Neural progenitor cell (in vitro differentiated cells): Measurements from ENCODE around the gene SYTL2. TPM values are rescaled to one million over a fixed set of nuclear protein-coding genes. Genes with fewer than 3 reads are reported as not detected.

Experiments used
- DNase-seq: peaks from one replicate; pipeline ENCODE4 v3.0.0-alpha.2; 2016; ENCODE audit warnings: low spot score
- H2AFZ ChIP-seq: fragments of 200-600 bp; sonication (generic); replicated peaks from 2 replicates; pipeline ENCODE4 v1.6.1; 2016; ENCODE audit warnings: antibody characterized with exemption
- H3F3A ChIP-seq: fragments of 200-600 bp; sonication (generic); 2 replicates; pipeline ENCODE4 v1.6.1; 2016; ENCODE audit warnings: antibody characterized with exemption, low read depth
- H3K27ac ChIP-seq: fragments of 200-600 bp; sonication (generic); 2 replicates; pipeline ENCODE4 v1.5.1; 2016; ENCODE audit warnings: mild to moderate bottlenecking
- H3K27me3 ChIP-seq: fragments of 200-600 bp; sonication (generic); 2 replicates; pipeline ENCODE4 v1.6.1; 2016; ENCODE audit warnings: mild to moderate bottlenecking, moderate library complexity
- H3K36me3 ChIP-seq: fragments of 200-600 bp; sonication (generic); 2 replicates; pipeline ENCODE4 v1.5.1; 2016
- H3K4me1 ChIP-seq: fragments of 200-600 bp; sonication (generic); 2 replicates; pipeline ENCODE4 v1.6.1; 2016; ENCODE audit warnings: mixed run types
- H3K4me2 ChIP-seq: fragments of 200-600 bp; sonication (generic); 2 replicates; pipeline ENCODE4 v1.6.1; 2016
- H3K4me3 ChIP-seq: fragments of 200-600 bp; sonication (generic); 2 replicates; pipeline ENCODE4 v1.5.1; 2016
- H3K79me2 ChIP-seq: fragments of 200-600 bp; sonication (generic); 2 replicates; pipeline ENCODE4 v1.6.1; 2016; ENCODE audit warnings: low read depth
- H3K9ac ChIP-seq: fragments of 200-600 bp; sonication (generic); 2 replicates; pipeline ENCODE4 v1.6.1; 2016
- H3K9me3 ChIP-seq: fragments of 200-600 bp; sonication (generic); 2 replicates; pipeline ENCODE4 v1.5.1; 2016; ENCODE audit warnings: low read depth
- H4K20me1 ChIP-seq: fragments of 200-600 bp; sonication (generic); 2 replicates; pipeline ENCODE4 v1.6.1; 2016; ENCODE audit warnings: low read depth
- H3K27ac Mint-ChIP-seq: 3 replicates; pipeline ENCODE4 v1.8.0; 2021; ENCODE audit warnings: mixed read lengths
- H3K27me3 Mint-ChIP-seq: 2 replicates; pipeline ENCODE4 v1.8.0; 2022; ENCODE audit warnings: low read depth, mild to moderate bottlenecking, inconsistent platforms, moderate library complexity, mixed read lengths; ENCODE audit not compliant: insufficient read depth
- H3K36me3 Mint-ChIP-seq: 3 replicates; pipeline ENCODE4 v1.8.0; 2021; ENCODE audit warnings: mixed read lengths
- H3K4me1 Mint-ChIP-seq: 3 replicates; pipeline ENCODE4 v1.8.0; 2021; ENCODE audit warnings: mixed read lengths
- H3K4me3 Mint-ChIP-seq: 3 replicates; pipeline ENCODE4 v1.8.0; 2021; ENCODE audit warnings: mild to moderate bottlenecking, moderate library complexity, mixed read lengths
- H3K9me3 Mint-ChIP-seq: 3 replicates; pipeline ENCODE4 v1.8.0; 2020; ENCODE audit warnings: mixed read lengths
- CTCF ChIP-seq: fragments of 200-600 bp; sonication (generic); IDR thresholded peaks from 2 replicates; pipeline ENCODE4 v1.5.1; 2017; ENCODE audit warnings: antibody characterized with exemption, mild to moderate bottlenecking
- EZH2 ChIP-seq: fragments of 200-600 bp; sonication (generic); IDR thresholded peaks from 2 replicates; pipeline ENCODE4 v1.6.1; 2017; ENCODE audit warnings: antibody characterized with exemption, mild to moderate bottlenecking, moderate library complexity
- EZH2phosphoT487 ChIP-seq: fragments of 200-600 bp; sonication (generic); IDR thresholded peaks from 2 replicates; pipeline ENCODE4 v1.6.1; 2017; ENCODE audit warnings: antibody characterized with exemption
- total RNA-seq: library from RNA; depleted of rRNA; stranded (reverse); fragments of >200 nt; gene quantifications from 2 replicates; pipeline ENCODE4 v1.2.3, GENCODE V29; 2015; ENCODE audit warnings: low replicate concordance

Gene SYTL2
- total RNA-seq, 1 donor from 2014 or later: 34.1 TPM

GRCh38 chr11:85737738-85738137 is 73.2 kb downstream of the SYTL2 start:
- Histone ChIP-seq H3K9me3 (no peaks in the 10 kb centered on the region), H2AFZ (no peak overlapping the region), H3K27me3 (no peaks in the 10 kb centered on the region), H4K20me1 (no peaks in the 10 kb centered on the region), H3K4me3 (no peak overlapping the region), H3F3A (no peaks in the 10 kb centered on the region), H3K27ac (no peak overlapping the region), H3K36me3 (no peaks in the 10 kb centered on the region), H3K4me2 (no peak overlapping the region), H3K79me2 (no peaks in the 10 kb centered on the region), H3K9ac (no peak overlapping the region), H3K4me1 (peaks cover 35% of the 10 kb centered on the region)
- peaks cover 2% of the 10 kb centered on the region for H3K27me3 Mint-ChIP-seq
- peaks cover 5% of the 10 kb centered on the region for H3K4me1 Mint-ChIP-seq
- no peaks in the 10 kb centered on the region for H3K9me3 Mint-ChIP-seq
- TF ChIP-seq EZH2 (no peak), EZH2phosphoT487 (no peak), CTCF (no peak)
- no peak overlapping the region for H3K27ac Mint-ChIP-seq
- H3K36me3 Mint-ChIP-seq: no peaks in the 10 kb centered on the region
- no peak for DNase-seq
- H3K4me3 Mint-ChIP-seq: no peak overlapping the region

- no peaks in the 10 kb centered on the region for H3K36me3 Mint-ChIP-seq
- Histone ChIP-seq H3K36me3 (no peaks in the 10 kb centered on the region), H3K9ac (no peak overlapping the region), H3K27me3 (no peaks in the 10 kb centered on the region), H3F3A (no peaks in the 10 kb centered on the region), H4K20me1 (no peaks in the 10 kb centered on the region), H3K4me3 (no peak overlapping the region), H3K4me2 (no peak overlapping the region), H3K9me3 (no peaks in the 10 kb centered on the region), H3K79me2 (no peaks in the 10 kb centered on the region), H2AFZ (peak overlapping the region; percentile 36), H3K27ac (no peak overlapping the region), H3K4me1 (peaks cover 17% of the 10 kb centered on the region)
- no peak overlapping the region for H3K4me3 Mint-ChIP-seq
- DNase-seq: peak; percentile 17
- no peaks in the 10 kb centered on the region for H3K9me3 Mint-ChIP-seq
- no peak overlapping the region for H3K27ac Mint-ChIP-seq
- TF ChIP-seq EZH2phosphoT487 (no peak), EZH2 (no peak), CTCF (no peak)
- peaks cover 1% of the 10 kb centered on the region for H3K4me1 Mint-ChIP-seq
- H3K27me3 Mint-ChIP-seq: peaks cover 2% of the 10 kb centered on the region
Measured at GRCh38 chr11:85735876-85736460, 75.0 kb downstream of the SYTL2 start.

GRCh38 chr11:85732965-85733364 is 78.0 kb downstream of the SYTL2 start:
- peaks cover 7% of the 10 kb centered on the region for H3K4me1 ChIP-seq
- Mint-ChIP-seq H3K27ac (no peak overlapping the region), H3K27me3 (no peaks in the 10 kb centered on the region), H3K4me1 (no peaks in the 10 kb centered on the region), H3K4me3 (no peak overlapping the region), H3K36me3 (no peaks in the 10 kb centered on the region), H3K9me3 (peaks cover 6% of the 10 kb centered on the region)
- H3K79me2 ChIP-seq: no peaks in the 10 kb centered on the region
- H3K4me2 ChIP-seq: no peak overlapping the region
- H3K9me3 ChIP-seq: no peaks in the 10 kb centered on the region
- no peak overlapping the region for H3K9ac ChIP-seq
- H3K27me3 ChIP-seq: no peaks in the 10 kb centered on the region
- TF ChIP-seq CTCF: no peak
- no peak for TF ChIP-seq EZH2
- no peak for TF ChIP-seq EZH2phosphoT487
- H3K27ac ChIP-seq: no peak overlapping the region
- no peaks in the 10 kb centered on the region for H4K20me1 ChIP-seq
- DNase-seq: no peak
- H2AFZ ChIP-seq: no peak overlapping the region
- H3K36me3 ChIP-seq: no peaks in the 10 kb centered on the region
- no peak overlapping the region for H3K4me3 ChIP-seq
- no peaks in the 10 kb centered on the region for H3F3A ChIP-seq
